GM23338 (cell line): ENCODE data around the gene C12orf42. TPM values are rescaled to one million over a fixed set of nuclear protein-coding genes. Genes with fewer than 3 reads are reported as not detected.

Experiments used
- ATAC-seq: fragments of 200-7000 bp; cut with Tn5 transposase; 3 replicates; pipeline ENCODE4 v1.9.1; 2020
- DNase-seq: peaks from one replicate; pipeline ENCODE4 v3.0.0-alpha.2; 2015; ENCODE audit warnings: low spot score
- H2AFZ ChIP-seq: fragments of 200-600 bp; sonication (generic); 2 replicates; pipeline ENCODE4 v1.8.0; 2016; ENCODE audit warnings: antibody characterized with exemption, mild to moderate bottlenecking, moderate library complexity
- H3F3A ChIP-seq: fragments of 200-600 bp; sonication (generic); replicated peaks from 2 replicates; pipeline ENCODE4 v1.8.0; 2017; ENCODE audit warnings: antibody characterized with exemption, mixed run types, low read depth
- H3K27ac ChIP-seq: fragments of 200-600 bp; sonication (generic); 2 replicates; pipeline ENCODE4 v1.6.1; 2016; ENCODE audit warnings: low read depth
- H3K27me3 ChIP-seq: fragments of 200-600 bp; sonication (generic); 2 replicates; pipeline ENCODE4 v1.8.0; 2016; ENCODE audit warnings: mild to moderate bottlenecking, mixed run types, moderate library complexity; ENCODE audit not compliant: insufficient read depth
- H3K36me3 ChIP-seq: fragments of 200-600 bp; sonication (generic); 2 replicates; pipeline ENCODE4 v1.8.0; 2016; ENCODE audit warnings: mild to moderate bottlenecking; ENCODE audit not compliant: insufficient read depth
- H3K4me1 ChIP-seq: fragments of 200-600 bp; sonication (generic); 2 replicates; pipeline ENCODE4 v1.8.0; 2016; ENCODE audit warnings: mild to moderate bottlenecking, moderate library complexity; ENCODE audit not compliant: insufficient read depth
- H3K4me2 ChIP-seq: fragments of 200-600 bp; sonication (generic); 2 replicates; pipeline ENCODE4 v1.7.1; 2017; ENCODE audit warnings: mixed run types
- H3K4me3 ChIP-seq: fragments of 200-600 bp; sonication (generic); 2 replicates; pipeline ENCODE4 v1.6.1; 2016; ENCODE audit warnings: mixed run types
- H3K79me2 ChIP-seq: fragments of 200-600 bp; sonication (generic); replicated peaks from 2 replicates; pipeline ENCODE4 v1.8.0; 2017; ENCODE audit warnings: mild to moderate bottlenecking; ENCODE audit not compliant: insufficient read depth
- H3K9me2 ChIP-seq: fragments of 200-600 bp; sonication (generic); 2 replicates; pipeline ENCODE4 v1.8.0; 2017; ENCODE audit not compliant: insufficient read depth
- H4K20me1 ChIP-seq: fragments of 200-600 bp; sonication (generic); replicated peaks from 2 replicates; pipeline ENCODE4 v1.8.0; 2017; ENCODE audit warnings: mild to moderate bottlenecking; ENCODE audit not compliant: insufficient read depth
- H3K27ac Mint-ChIP-seq: 2 replicates; pipeline ENCODE4 v1.8.0; 2020; ENCODE audit warnings: inconsistent platforms, mild to moderate bottlenecking, moderate library complexity, mixed read lengths
- H3K27me3 Mint-ChIP-seq: 3 replicates; pipeline ENCODE4 v1.8.0; 2022; ENCODE audit warnings: low read depth, mild to moderate bottlenecking, moderate library complexity, mixed read lengths, inconsistent platforms; ENCODE audit not compliant: insufficient read depth, poor library complexity
- H3K36me3 Mint-ChIP-seq: 3 replicates; pipeline ENCODE4 v1.8.0; 2021; ENCODE audit warnings: low read depth, mild to moderate bottlenecking, inconsistent platforms, moderate library complexity, mixed read lengths
- H3K4me1 Mint-ChIP-seq: 3 replicates; pipeline ENCODE4 v1.8.0; 2020; ENCODE audit warnings: mild to moderate bottlenecking, inconsistent platforms, mixed read lengths
- H3K4me3 Mint-ChIP-seq: 3 replicates; pipeline ENCODE4 v1.8.0; 2021; ENCODE audit warnings: moderate library complexity, mild to moderate bottlenecking, inconsistent platforms, mixed read lengths
- H3K9me3 Mint-ChIP-seq: 3 replicates; pipeline ENCODE4 v1.8.0; 2020; ENCODE audit warnings: moderate library complexity, mild to moderate bottlenecking, inconsistent platforms, mixed read lengths
- CREB1 ChIP-seq: fragments of 250-450 bp; sonication (Bioruptor Pico); IDR thresholded peaks from 2 replicates; pipeline ENCODE4 v1.5.0; 2020; ENCODE audit warnings: low read depth, mild to moderate bottlenecking, moderate library complexity
- CTCF ChIP-seq, 2 experiments: fragments of 200-600 bp in 1 of 2; sonication (generic) in 1 of 2; conservative IDR thresholded peaks; 2 replicates each; pipeline versions ENCODE4 v1.5.1 to v1.6.1; 2016 to 2017; ENCODE audit warnings: antibody characterized with exemption in 2 of 2, low read depth in 2 of 2, mild to moderate bottlenecking in 2 of 2, moderate library complexity in 1 of 2
- ETS1 ChIP-seq: IDR thresholded peaks from 2 replicates; pipeline ENCODE4 v1.6.1; 2016; ENCODE audit warnings: antibody characterized with exemption
- EZH2 ChIP-seq: fragments of 200-600 bp; sonication (generic); IDR thresholded peaks from one replicate; pipeline ENCODE4 v1.8.0; 2017; ENCODE audit warnings: antibody characterized with exemption, mild to moderate bottlenecking, low read depth; ENCODE audit not compliant: unreplicated experiment
- NANOG ChIP-seq: IDR thresholded peaks from 2 replicates; pipeline ENCODE4 v1.6.1; 2016; ENCODE audit warnings: antibody characterized with exemption, borderline replicate concordance
- POLR2AphosphoS5 ChIP-seq: IDR thresholded peaks from 2 replicates; pipeline ENCODE4 v1.6.1; 2016; ENCODE audit warnings: antibody characterized with exemption, low read depth
- REST ChIP-seq: IDR thresholded peaks from one replicate; pipeline ENCODE4 v1.6.1; 2018; ENCODE audit warnings: antibody characterized with exemption; ENCODE audit not compliant: unreplicated experiment
- STAT1 ChIP-seq: IDR thresholded peaks from one replicate; pipeline ENCODE4 v1.6.1; 2016; ENCODE audit warnings: antibody characterized with exemption; ENCODE audit not compliant: unreplicated experiment
- ZNF114 ChIP-seq: fragments of 250-450 bp; sonication (Bioruptor Pico); IDR thresholded peaks from 2 replicates; pipeline ENCODE4 v1.5.0; 2020; ENCODE audit warnings: mild to moderate bottlenecking, moderate library complexity
- ZNF331 ChIP-seq: fragments of 250-450 bp; sonication (Bioruptor Pico); IDR thresholded peaks from 2 replicates; pipeline ENCODE4 v1.5.0; 2020; ENCODE audit warnings: low read depth, mild to moderate bottlenecking, moderate library complexity
- ZNF462 ChIP-seq: fragments of 250-450 bp; sonication (Bioruptor Pico); IDR thresholded peaks from 2 replicates; pipeline ENCODE4 v1.5.0; 2020; ENCODE audit warnings: mild to moderate bottlenecking, moderate library complexity
- polyA plus RNA-seq: library from polyadenylated mRNA; unstranded; fragments of >200 nt; fragmentation: Nextera tagmentation; extraction: Ambion mirVana; gene quantifications from 2 replicates; pipeline ENCODE4 v1.2.1, GENCODE V29; 2016
- total RNA-seq: library from RNA; depleted of rRNA; stranded (reverse); fragments of >200 nt; shearing (Covaris generic); gene quantifications from 2 replicates; pipeline ENCODE4 v1.2.3, GENCODE V29; 2014

The C12orf42 gene
- total and polyA plus RNA-seq, 2 experiments from 2014 or later: 0.45 TPM; not detected in 1

GRCh38 chr12:103518899-103519298, 23.1 kb upstream of the C12orf42 start:
- Histone ChIP-seq H3K36me3 (no peaks in the 10 kb centered on the region), H3F3A (no peaks in the 10 kb centered on the region), H3K9me2 (peaks cover 7% of the 10 kb centered on the region; the same call in 1 of the 2 replicates), H3K27me3 (no peaks in the 10 kb centered on the region), H4K20me1 (no peaks in the 10 kb centered on the region), H3K79me2 (no peaks in the 10 kb centered on the region), H3K4me2 (no peak overlapping the region), H3K27ac (no peak overlapping the region), H2AFZ (no peak overlapping the region), H3K4me1 (no peaks in the 10 kb centered on the region), H3K4me3 (no peak overlapping the region)
- H3K4me3 Mint-ChIP-seq: no peak overlapping the region
- TF ChIP-seq ZNF114 (CRISPR knock-in tag) (no peak), ETS1 (no peak), CREB1 (CRISPR knock-in tag) (no peak), ZNF331 (no peak), REST (no peak), ZNF462 (no peak), NANOG (no peak), POLR2AphosphoS5 (no peak), CTCF (conservative IDR thresholded peaks at IDR 0.05; ENCODE audit: low read depth in 2 of 2) (no peak), STAT1 (no peak), EZH2 (no peak)
- H3K27ac Mint-ChIP-seq: no peak overlapping the region
- H3K36me3 Mint-ChIP-seq: no peaks in the 10 kb centered on the region
- DNase-seq: no peak
- no peaks in the 10 kb centered on the region for H3K4me1 Mint-ChIP-seq
- H3K9me3 Mint-ChIP-seq: no peaks in the 10 kb centered on the region
- ATAC-seq: no peak
- H3K27me3 Mint-ChIP-seq: no peaks in the 10 kb centered on the region
